Panc1 (cell line): ENCODE data around the gene PEX6. TPM values are rescaled to one million over a fixed set of nuclear protein-coding genes. Genes with fewer than 3 reads are reported as not detected.

ENCODE experiments used
- ATAC-seq: fragments of 200-7000 bp; cut with Tn5 transposase; 2 replicates; pipeline ENCODE4 v1.9.1; 2020; ENCODE audit warnings: mild to moderate bottlenecking, moderate library complexity
- BruUV-seq: library from RNA; stranded (reverse); fragments of 400-500 nt; replicated peaks from 2 replicates; lab custom pipeline; 2021; lab: Mats Ljungman, UMichigan
- CTCF ChIA-PET: fragments of 300-600 bp; sonication (Branson Sonifier 250); formaldehyde crosslinking; loops from one replicate; lab custom pipeline; 2022; ENCODE audit warnings: antibody characterized with exemption; lab: Charles Lee
- POLR2A ChIA-PET: fragments of 300-600 bp; sonication (Branson Sonifier 250); formaldehyde crosslinking; loops from one replicate; lab custom pipeline; 2022; ENCODE audit warnings: antibody characterized with exemption; lab: Charles Lee
- DNase-seq: peaks from one replicate; pipeline ENCODE4 v3.0.0-alpha.2; 2010; ENCODE audit warnings: low read depth, low spot score
- H3K27ac ChIP-seq: 2 replicates; pipeline ENCODE4 v1.5.1; 2011; ENCODE audit warnings: mild to moderate bottlenecking, low read length, inconsistent platforms
- H3K27me3 ChIP-seq: fragments of 200-500 bp; sonication (Bioruptor generic); 2 replicates; pipeline ENCODE4 v1.6.0; 2014; ENCODE audit warnings: low read length, inconsistent platforms; ENCODE audit not compliant: control insufficient read depth, insufficient read depth
- H3K36me3 ChIP-seq: fragments of 200-500 bp; sonication (Bioruptor generic); 2 replicates; pipeline ENCODE4 v1.5.1; 2014; ENCODE audit warnings: inconsistent platforms, mild to moderate bottlenecking, low read length, moderate library complexity; ENCODE audit not compliant: control insufficient read depth, insufficient read depth
- H3K4me1 ChIP-seq: 2 replicates; pipeline ENCODE4 v1.5.1; 2011; ENCODE audit warnings: inconsistent platforms, mild to moderate bottlenecking, low read length, moderate library complexity; ENCODE audit not compliant: control insufficient read depth, insufficient read depth
- H3K4me3 ChIP-seq, 2 experiments: 2 replicates each; pipeline ENCODE4 v1.5.1; 2011 to 2012; ENCODE audit warnings: low read depth in 2 of 2, low read length in 2 of 2, mild to moderate bottlenecking in 2 of 2, inconsistent platforms in 1 of 2, moderate library complexity in 1 of 2
- H3K9me3 ChIP-seq: fragments of 200-500 bp; sonication (Bioruptor generic); 2 replicates; pipeline ENCODE4 v1.5.1; 2014; ENCODE audit warnings: low read depth, mild to moderate bottlenecking, inconsistent platforms, low read length, moderate library complexity; ENCODE audit not compliant: control insufficient read depth, insufficient read depth
- CTCF ChIP-seq: fragments of 450-650 bp; IDR thresholded peaks from 2 replicates; pipeline ENCODE4 v1.5.1; 2017; ENCODE audit warnings: mild to moderate bottlenecking
- POLR2AphosphoS5 ChIP-seq: IDR thresholded peaks from 2 replicates; pipeline ENCODE4 v1.6.1; 2012; ENCODE audit warnings: mild to moderate bottlenecking, low read depth, low read length, moderate library complexity
- SIN3A ChIP-seq: IDR thresholded peaks from 2 replicates; pipeline ENCODE4 v1.6.1; 2012; ENCODE audit warnings: low read depth, mild to moderate bottlenecking, low read length, moderate library complexity, borderline replicate concordance; ENCODE audit not compliant: insufficient read depth
- TCF7L2 ChIP-seq: IDR thresholded peaks from 2 replicates; pipeline ENCODE4 v1.6.1; 2011; ENCODE audit warnings: mild to moderate bottlenecking, low read depth, low read length, inconsistent platforms
- in situ Hi-C: cut with HindIII; loops from 2 replicates; pipeline ENCODE4 v1.10.0; 2016; ENCODE audit warnings: low sequenced_read_pairs, low pct_unique_long_range_greater_than_20kb
- intact Hi-C: fragments of 100-400 bp; cut with micrococcal nuclease; formaldehyde crosslinking; loops from one replicate; pipeline ENCODE4 v1.10.0; 2022; ENCODE audit not compliant: unreplicated experiment
- total RNA-seq: library from RNA; stranded (reverse); gene quantifications from one replicate; pipeline ENCODE4 v1.2.1, GENCODE V29; 2021; ENCODE audit not compliant: unreplicated experiment
- TF ChIP-seq, protein P1 (sequence below), 2 experiments: IDR thresholded peaks; 2 replicates each; pipeline ENCODE4 v1.6.1; 2011 to 2012; ENCODE audit warnings: low read depth in 2 of 2, control low read depth in 1 of 2, low read length in 1 of 2, mild to moderate bottlenecking in 1 of 2, moderate library complexity in 1 of 2; ENCODE audit not compliant: insufficient read depth in 1 of 2

Gene PEX6
- total RNA-seq, 1 experiment from 2014 or later, result 21.7 TPM

DNA sequence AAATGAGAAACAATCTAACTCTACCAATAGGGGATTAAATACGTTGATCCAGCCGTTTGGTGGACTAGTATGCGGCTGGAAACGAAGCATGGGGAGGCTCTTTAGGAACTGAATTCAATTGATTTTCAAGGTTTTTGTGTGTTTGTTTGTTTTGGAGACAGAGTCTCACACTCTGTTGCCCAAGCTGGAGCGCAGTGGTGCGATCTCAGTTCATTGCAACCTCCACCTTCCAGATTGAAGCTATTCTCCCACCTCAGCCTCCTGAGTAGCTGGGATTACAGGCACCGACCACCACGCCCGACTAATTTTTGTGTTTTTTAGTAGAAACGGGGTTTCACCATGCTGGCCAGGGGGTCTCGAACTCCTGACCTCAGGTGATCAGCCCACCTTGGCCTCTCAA, 42.6 kb downstream of the PEX6 start:
- in situ Hi-C loops (no loop called here), intact Hi-C loops (no loop called here)
- Histone ChIP-seq H3K27ac (no peak overlapping the region), H3K4me3 (no peak overlapping the region), H3K36me3 (peaks cover 6% of the 10 kb centered on the region; the same call in 1 of the 2 replicates), H3K27me3 (no peaks in the 10 kb centered on the region), H3K4me1 (no peaks in the 10 kb centered on the region), H3K9me3 (no peaks in the 10 kb centered on the region)
- CTCF ChIA-PET, result no interaction called here
- ATAC-seq (no peak), DNase-seq (no peak)
- TF ChIP-seq POLR2AphosphoS5, result no peak
- no peak for TF ChIP-seq SIN3A
- no peak for TF ChIP-seq CTCF
- TF ChIP-seq TCF7L2, result no peak
- TF ChIP-seq, protein P1, sequence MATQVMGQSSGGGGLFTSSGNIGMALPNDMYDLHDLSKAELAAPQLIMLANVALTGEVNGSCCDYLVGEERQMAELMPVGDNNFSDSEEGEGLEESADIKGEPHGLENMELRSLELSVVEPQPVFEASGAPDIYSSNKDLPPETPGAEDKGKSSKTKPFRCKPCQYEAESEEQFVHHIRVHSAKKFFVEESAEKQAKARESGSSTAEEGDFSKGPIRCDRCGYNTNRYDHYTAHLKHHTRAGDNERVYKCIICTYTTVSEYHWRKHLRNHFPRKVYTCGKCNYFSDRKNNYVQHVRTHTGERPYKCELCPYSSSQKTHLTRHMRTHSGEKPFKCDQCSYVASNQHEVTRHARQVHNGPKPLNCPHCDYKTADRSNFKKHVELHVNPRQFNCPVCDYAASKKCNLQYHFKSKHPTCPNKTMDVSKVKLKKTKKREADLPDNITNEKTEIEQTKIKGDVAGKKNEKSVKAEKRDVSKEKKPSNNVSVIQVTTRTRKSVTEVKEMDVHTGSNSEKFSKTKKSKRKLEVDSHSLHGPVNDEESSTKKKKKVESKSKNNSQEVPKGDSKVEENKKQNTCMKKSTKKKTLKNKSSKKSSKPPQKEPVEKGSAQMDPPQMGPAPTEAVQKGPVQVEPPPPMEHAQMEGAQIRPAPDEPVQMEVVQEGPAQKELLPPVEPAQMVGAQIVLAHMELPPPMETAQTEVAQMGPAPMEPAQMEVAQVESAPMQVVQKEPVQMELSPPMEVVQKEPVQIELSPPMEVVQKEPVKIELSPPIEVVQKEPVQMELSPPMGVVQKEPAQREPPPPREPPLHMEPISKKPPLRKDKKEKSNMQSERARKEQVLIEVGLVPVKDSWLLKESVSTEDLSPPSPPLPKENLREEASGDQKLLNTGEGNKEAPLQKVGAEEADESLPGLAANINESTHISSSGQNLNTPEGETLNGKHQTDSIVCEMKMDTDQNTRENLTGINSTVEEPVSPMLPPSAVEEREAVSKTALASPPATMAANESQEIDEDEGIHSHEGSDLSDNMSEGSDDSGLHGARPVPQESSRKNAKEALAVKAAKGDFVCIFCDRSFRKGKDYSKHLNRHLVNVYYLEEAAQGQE (IDR thresholded peaks at IDR 0.05; ENCODE audit: insufficient read depth in 1 of 2, low read depth in 2 of 2, low read length in 1 of 2), result no peak
- POLR2A ChIA-PET, result no interaction called here
- BruUV-seq, result no TSS peak

DNA sequence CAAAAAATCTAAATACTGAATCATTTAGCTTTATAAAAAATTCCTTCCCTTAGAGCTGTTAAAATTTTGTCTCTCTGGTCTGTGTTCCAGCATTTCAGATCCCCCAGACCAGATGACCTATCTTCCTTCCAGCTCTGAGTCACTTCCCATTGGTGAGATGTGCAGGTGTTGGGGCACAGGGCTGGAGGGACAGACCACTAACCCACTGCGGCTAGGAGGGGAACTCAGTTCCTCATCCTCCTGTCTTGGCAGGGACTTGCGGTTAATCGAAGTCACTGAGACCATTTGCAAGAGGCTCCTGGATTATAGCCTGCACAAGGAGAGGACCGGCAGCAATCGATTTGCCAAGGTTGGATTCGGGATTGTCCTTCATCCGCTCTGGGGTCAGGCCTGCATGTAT, 43.7 kb downstream of the PEX6 start:
- no peaks in the 10 kb centered on the region for H3K27me3 ChIP-seq
- no peak for DNase-seq
- no peak for ATAC-seq
- H3K36me3 ChIP-seq, result peaks cover 6% of the 10 kb centered on the region; the same call in 1 of the 2 replicates
- BruUV-seq, result no TSS peak
- no peak overlapping the region for H3K27ac ChIP-seq
- no peaks in the 10 kb centered on the region for H3K9me3 ChIP-seq
- ChIA-PET CTCF (no interaction called here), POLR2A (no interaction called here)
- in situ Hi-C loops (no loop called here), intact Hi-C loops (no loop called here)
- TF ChIP-seq, protein P1 (IDR thresholded peaks at IDR 0.05; ENCODE audit: insufficient read depth in 1 of 2, low read depth in 2 of 2, low read length in 1 of 2), result no peak
- H3K4me1 ChIP-seq, result no peaks in the 10 kb centered on the region
- no peak overlapping the region for H3K4me3 ChIP-seq
